Epithelial cell of proximal tubule (primary cell): ENCODE data around the gene ST3GAL5. TPM values are rescaled to one million over a fixed set of nuclear protein-coding genes. Genes with fewer than 3 reads are reported as not detected.

ENCODE experiments used
- DNase-seq: peaks from one replicate; pipeline ENCODE4 v3.0.0-alpha.2; 2011; ENCODE audit warnings: low read depth
- H3K4me3 ChIP-seq: 2 replicates; pipeline ENCODE4 v1.5.1; 2011; ENCODE audit warnings: low read depth, mild to moderate bottlenecking, low read length
- CTCF ChIP-seq: conservative IDR thresholded peaks from 2 replicates; pipeline ENCODE4 v1.5.1; 2012; ENCODE audit warnings: low read depth, mild to moderate bottlenecking, low read length
- total RNA-seq: library from RNA; depleted of rRNA; stranded (reverse); fragments of >200 nt; gene quantifications from 2 replicates; pipeline ENCODE4 v1.2.3, GENCODE V29; 2015

Gene ST3GAL5
- total RNA-seq, 1 donor from 2014 or later = 8.7 TPM

- H3K4me3 ChIP-seq = no peak overlapping the region
- no peak for DNase-seq
- TF ChIP-seq CTCF = no peak
Observed at GRCh38 chr2:85846411-85846810, 42.4 kb downstream of the ST3GAL5 start.

- H3K4me3 ChIP-seq = no peak overlapping the region
- DNase-seq = no peak
- TF ChIP-seq CTCF = no peak
Observed at GRCh38 chr2:85844486-85844885, 44.3 kb downstream of the ST3GAL5 start.

- no peak for DNase-seq
- TF ChIP-seq CTCF = peak; percentile 61
- no peak overlapping the region for H3K4me3 ChIP-seq
Observed at GRCh38 chr2:85843543-85843942, 45.2 kb downstream of the ST3GAL5 start.

GRCh38 chr2:85840091-85840490, 48.7 kb downstream of the ST3GAL5 start:
- TF ChIP-seq CTCF = no peak
- no peak for DNase-seq

GRCh38 chr2:85839461-85839860, 49.3 kb downstream of the ST3GAL5 start:
- no peak overlapping the region for H3K4me3 ChIP-seq
- DNase-seq = no peak
- no peak for TF ChIP-seq CTCF

More at GRCh38 chr2:85840091-85840490, 48.7 kb downstream of the ST3GAL5 start:
- H3K4me3 ChIP-seq = no peak overlapping the region

- DNase-seq = no peak
- no peak for TF ChIP-seq CTCF
- no peak overlapping the region for H3K4me3 ChIP-seq
Observed at GRCh38 chr2:85838641-85839040, 50.1 kb downstream of the ST3GAL5 start.

- DNase-seq = no peak
- H3K4me3 ChIP-seq = no peak overlapping the region
- TF ChIP-seq CTCF = no peak
Observed at GRCh38 chr2:85838181-85838580, 50.6 kb downstream of the ST3GAL5 start.
